Measurements from ENCODE around the gene MERTK.
"Not testable (repeated sequence)": the region's sequence is repeated elsewhere in the genome, so short reads cannot be mapped to it uniquely, and the experiment has no call there.

MERTK gene

DNA sequence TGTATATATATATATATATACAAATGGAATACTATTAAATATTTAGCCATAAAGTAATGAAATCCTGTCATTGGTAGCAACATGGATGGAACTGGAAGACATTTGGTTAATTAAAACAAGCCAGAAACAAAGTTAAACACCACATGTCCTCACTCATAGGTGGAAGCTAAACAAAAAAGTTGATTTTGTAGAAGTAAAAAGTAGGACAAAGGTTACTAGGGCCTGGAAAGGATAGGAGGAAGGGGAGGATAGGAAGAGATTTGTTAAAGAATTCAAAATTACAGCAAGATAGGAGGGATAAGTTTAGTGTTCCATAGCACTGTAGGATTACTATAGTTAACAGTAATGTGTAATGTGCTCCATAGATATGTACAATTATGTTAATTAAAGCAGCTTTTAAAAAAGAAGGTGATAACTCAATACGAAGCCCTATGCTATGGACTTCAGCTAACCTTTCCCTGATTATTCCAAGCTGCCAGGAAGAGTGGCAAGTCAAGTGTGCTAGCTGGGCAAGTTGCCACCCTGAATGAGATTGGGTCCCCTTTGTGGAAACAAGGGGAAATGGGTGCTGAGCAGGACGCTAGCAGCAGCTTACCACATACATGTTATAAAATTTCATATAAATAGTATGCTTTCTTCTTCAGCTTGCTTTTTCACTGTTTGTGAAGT lies 12.3 kb downstream of the MERTK start:
- no peak for DNase-seq

DNA sequence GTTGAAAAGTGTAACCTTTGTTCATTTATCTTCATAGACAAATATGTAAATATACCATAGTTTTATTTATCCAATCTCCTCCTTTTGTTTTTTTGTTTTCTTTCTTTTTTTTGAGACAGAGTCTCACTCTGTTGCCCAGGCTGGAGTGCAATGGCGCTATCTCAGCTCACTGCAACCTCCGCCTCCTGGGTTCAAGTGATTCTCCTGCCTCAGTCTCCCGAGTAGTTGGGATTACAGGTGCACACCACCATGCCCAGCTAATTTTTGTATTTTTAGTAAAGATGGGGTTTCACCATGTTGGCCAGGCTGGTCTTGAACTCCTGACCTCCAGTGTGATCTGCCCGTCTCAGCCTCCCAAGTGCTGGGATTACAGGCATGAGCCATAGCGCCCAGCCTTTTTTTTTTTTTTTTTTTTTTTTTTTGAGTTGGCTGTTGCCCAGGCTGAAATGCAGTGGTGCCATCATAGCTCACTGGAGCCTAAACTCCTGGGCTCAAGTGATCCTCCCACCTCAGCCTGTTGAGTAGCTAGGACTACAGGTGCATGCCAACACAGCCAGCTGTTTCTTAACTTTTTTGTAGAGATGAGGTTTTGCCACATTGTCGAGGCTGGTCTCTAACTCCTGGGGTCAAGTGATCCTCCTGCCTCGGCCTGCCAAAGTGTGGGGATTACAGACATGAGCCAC lies 13.0 kb downstream of the MERTK start:
- DNase-seq = not testable (repeated sequence)

DNA sequence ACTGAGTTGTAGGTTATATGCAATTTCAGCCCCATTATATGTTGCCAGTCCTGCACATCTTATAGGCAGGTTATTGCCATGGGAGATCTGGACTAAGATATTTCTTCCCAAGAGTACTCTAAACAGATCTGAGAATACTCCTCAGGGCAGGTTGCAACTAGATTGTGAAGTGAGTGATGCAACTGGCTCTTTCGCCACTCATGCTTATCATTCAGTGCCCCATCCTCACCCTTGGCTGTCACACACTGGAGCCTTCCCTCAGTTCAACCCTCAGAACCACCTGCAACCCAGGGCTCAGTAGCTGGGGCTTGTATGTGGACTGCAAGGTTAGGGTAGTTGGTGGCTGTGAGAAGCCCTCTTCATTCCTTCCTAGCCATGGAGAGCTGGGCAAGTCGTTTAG lies 14.1 kb downstream of the MERTK start:
- DNase-seq = no peak

DNA sequence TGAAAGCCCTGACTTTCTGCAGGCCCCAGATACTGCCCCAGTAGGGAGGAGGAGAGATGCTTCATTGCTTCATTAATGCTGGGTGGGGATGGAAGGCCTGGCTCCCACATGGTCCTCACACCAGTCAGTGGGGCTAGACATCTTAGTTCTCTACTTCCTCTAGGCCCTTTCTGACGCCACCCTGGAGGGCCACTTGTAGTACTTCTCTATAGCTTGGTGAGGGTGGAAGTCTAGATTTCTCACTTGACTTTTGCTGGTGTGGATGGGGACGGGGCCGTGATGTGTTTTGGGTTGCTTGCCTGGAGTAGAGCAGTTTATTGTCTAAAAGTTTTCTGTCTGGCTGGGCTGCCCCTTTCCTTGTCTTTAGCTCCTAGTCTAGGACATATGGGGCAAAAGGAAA lies 18.7 kb downstream of the MERTK start:
- no peak for DNase-seq

DNA sequence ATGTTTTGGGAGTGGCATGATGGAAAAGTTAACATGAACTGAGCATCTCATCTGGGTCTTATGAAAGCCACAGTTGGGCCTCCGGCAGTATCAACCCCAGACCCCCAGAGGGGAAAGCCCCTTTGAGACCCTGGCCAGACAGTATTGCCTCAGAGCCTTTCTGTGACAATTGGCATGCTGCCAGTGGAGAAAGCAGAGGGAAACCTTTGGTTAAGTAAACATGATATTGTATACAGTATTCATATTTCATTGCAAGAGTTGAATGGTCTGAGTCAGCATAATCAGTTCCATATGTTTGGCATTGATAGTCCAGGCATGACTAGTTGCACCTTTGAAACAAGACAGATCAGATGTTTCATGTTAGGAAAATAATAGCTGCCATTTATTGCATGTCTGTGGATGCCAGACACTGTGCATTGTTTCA lies 20.0 kb downstream of the MERTK start:
- no peak for DNase-seq

DNA sequence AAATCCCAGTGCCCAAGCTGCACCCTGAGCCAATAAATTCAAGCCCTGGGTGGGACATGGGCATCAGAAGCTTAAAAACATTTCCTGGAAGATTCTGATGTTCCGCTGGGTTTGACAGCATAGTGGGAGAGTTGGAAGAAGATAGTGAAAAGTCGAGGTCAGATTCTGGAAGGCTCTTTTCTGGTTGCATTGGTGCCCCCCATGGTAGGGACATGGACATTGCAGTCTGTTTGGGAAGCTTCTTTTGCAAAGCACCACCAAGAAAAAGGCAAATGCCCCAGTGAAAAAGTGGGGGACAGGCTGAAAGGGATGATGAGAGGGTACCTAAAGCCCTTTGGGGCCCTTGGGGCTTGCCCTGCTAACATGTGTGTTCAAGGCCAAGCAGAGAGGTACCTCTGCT lies 21.0 kb downstream of the MERTK start:
- no peak for DNase-seq

DNA sequence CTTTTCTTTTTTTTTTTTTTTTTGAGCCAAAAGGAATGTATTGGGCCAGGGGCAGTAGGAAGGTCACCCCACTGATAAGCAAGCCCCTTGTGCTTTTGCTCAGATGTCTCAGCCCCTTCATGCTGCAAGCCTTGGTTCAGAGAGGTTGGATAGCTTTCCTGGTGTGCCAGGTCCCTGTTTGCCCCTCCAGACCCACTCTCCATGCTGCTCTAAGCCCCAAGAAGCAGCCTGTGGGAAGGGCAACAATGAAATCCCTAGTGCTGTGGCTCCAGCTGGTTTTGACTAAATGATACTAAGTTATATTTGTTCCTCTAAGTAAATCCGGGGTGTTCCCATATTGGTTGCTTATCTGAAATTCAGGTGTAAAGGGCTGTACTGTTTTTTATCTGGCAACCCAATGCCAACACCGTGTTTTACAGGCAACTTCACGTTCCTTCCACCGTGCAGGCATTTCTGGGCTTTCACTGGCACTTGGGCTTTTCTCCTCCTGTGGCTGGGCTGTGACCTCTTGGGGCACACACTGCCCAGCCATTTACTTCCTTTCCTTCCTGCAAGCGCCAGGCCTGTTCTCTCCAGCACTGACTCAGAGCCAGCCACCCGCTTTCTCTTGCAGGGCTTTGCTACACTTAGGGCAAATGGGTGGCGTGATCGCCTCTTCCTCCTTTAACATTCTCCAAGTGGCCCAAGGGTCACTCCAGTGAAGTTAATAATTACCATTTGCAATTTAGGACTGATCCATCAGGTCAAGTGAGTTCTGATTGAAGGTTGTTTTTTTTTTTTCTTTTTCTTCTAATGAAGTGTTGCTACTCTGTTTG lies 21.6 kb downstream of the MERTK start:
- no peak for DNase-seq

DNA sequence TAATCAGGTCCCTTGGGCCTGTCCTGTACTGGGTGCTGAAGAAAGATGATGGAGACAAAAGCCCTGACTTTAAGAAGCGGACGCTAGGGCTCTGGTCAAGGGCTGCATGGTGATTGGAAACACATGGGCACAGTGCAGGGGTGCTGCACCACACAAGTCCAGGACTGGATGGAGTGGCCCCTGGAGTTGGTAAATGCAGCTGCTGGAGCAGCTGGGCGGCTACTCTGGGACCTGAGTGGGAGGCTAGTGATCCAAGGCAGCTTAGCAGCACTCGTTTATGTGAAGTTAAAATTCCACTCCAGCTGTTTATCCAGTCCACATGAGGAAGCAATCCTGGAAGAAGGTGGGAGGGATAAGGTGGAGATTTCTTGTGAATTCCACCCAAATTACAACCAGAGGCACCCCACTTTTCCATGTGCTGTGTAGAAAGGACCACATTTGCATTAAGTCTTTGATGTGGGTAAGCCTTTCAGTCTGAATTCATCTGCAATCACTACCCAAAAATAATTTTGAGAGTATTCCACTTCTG lies 24.9 kb downstream of the MERTK start:
- no peak for DNase-seq

DNA sequence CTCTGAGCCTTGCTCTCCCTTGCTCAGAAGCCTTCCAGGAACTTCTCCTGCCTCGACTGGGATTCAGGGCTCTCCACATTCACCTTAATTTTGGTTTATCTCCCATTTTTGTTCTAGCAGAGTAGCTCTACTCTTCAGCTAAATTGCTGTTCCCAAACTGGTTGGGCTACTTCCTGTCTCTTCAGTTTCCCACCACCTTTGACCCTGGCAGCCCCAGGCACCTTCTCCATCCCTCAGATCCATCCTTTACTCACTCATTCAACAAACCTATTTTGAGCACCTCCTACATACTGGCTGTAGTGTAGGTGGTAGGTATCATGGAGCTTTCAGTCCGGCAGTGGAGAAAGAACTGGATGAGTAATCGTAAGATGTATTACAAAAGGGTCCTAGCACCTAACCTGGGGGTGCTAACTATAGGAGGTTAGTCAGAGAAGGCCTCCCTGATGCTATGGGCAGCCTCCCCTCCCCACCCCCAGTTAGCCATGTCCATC lies 26.3 kb downstream of the MERTK start:
- DNase-seq = no peak

DNA sequence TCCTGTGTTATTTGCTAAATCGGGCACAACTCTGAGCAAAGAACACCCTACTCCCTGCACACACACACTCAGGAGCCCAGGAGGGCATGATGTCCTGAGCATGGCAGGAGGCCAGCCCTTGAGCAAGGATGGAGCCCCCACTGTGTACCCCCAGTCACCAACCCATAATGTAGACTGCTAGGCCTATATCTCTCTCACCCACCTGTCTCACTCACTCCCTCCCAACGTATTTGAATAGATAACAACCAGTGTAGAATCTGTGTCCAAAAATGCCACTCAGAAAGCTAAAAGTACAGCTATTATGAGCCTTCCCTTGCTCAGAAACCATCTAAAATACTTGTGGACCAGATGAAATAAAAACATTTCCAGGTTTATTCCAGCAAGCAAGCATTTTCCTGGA lies 29.3 kb downstream of the MERTK start:
- no peak for DNase-seq

DNA sequence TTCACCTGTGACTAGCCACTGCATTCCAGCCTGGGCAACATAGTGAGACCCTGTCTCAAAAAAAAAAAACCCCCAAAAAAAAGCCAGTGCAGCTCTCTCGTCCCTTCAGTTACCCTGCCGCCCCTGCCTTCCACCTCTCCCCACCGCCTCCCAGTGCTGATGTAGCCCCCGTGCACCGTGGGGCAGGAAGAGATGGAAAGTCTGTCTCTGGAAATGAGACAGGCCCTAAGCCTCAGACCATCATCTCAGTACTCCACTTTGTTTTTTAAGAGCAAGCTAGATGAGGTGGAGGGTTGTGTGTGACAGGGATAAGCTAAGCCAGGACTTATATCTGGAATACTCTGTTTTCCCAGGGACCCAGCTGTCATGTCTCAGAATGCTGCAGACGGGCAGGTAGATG lies 32.0 kb downstream of the MERTK start:
- DNase-seq = no peak

DNA sequence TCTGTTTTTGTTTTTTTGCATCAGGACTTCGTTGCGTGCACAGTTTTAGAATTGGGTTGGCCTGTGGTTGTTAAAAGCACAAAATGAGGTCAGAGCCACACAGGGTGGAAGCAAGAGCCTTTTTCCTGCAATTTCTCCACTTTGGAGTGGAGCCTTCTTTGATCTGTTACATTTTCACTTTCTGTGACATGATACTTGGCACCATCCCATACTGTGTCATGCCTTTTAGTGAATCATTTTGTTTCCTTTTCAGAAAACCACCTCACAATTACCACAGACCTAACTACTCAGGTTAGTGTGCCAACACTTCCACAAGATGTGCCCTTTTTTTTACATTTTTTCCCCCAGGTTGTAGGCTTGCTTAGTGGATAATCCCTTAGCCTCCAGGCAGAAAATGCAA lies 32.5 kb downstream of the MERTK start:
- peak; percentile 17 for DNase-seq

DNA sequence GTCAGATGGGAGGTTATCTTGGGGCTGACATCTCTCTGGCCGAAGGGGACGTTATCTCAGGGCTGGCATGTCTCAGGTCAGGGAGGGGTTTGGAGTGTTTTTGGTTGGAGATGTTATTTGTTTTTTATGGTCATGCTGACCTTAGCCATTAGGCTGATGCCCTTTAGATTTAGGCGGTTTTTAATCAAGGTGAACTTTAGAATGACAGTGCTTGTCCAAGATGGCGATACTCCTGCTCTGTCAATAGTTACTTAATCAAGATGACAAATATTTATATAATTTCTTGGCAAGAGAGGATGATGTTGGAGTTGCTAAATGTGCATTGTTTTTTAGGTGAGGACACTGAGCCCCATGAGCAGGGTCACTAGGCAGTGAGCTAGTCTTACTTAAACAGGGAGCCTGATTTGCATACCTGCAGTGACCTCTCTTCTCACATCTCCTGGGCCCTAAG lies 34.5 kb downstream of the MERTK start:
- no peak for DNase-seq

DNA sequence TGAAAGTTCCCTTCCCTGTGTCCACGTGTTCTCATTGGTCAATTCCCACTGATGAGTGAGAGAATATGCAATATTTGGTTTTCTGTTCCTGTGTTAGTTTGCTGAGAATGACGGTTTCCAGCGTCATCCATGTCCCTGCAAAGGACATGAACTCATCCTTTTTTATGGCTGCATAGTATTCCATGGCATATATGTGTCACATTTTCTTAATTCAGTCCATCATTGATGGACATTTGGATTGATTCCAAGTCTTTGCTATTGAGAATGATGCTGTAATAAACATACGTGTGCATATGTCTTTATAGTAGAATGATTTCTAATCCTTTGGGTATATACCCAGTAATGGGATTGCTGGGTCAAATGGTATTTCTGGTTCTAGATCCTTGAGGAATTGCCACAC lies 35.5 kb downstream of the MERTK start:
- DNase-seq = not testable (repeated sequence)

DNA sequence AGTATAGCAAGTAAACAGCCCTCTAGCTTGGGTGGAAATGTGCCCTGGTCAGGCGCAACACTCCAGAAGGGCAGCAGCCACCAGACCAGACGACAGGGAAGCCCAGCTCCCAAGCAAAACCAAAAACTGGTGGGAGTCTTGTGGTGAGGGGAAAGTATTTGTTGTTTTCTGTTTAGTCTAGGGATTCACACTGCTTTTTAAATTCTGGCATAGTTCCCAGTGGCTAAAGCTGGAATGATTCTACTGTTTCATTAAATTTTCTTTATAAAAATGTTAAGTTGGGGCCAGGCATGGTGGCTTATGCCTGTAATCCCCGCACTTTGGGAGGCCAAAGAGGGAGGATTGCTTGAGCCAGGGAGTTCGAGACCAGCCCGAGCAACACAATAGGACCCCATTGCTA lies 38.5 kb downstream of the MERTK start:
- no peak for DNase-seq

DNA sequence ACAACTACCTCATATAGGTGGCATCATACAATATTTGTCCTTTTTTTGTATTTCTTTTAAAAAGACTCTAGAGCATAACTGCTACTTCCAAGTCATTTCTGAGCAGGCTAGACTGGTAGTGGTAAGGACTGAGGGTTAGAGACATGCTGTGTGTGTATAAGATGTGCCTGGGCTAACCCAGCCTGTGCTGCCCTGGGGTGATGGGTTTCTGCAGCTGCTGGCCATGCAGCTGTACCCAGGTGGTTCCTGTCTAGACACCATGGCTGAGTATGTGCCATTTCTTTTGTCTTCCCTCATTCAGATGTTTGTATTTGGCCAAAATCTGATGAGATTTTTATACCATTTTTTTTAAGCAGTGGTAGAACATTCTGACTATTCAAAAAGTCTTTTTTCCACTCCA lies 40.0 kb downstream of the MERTK start:
- no peak for DNase-seq

DNA sequence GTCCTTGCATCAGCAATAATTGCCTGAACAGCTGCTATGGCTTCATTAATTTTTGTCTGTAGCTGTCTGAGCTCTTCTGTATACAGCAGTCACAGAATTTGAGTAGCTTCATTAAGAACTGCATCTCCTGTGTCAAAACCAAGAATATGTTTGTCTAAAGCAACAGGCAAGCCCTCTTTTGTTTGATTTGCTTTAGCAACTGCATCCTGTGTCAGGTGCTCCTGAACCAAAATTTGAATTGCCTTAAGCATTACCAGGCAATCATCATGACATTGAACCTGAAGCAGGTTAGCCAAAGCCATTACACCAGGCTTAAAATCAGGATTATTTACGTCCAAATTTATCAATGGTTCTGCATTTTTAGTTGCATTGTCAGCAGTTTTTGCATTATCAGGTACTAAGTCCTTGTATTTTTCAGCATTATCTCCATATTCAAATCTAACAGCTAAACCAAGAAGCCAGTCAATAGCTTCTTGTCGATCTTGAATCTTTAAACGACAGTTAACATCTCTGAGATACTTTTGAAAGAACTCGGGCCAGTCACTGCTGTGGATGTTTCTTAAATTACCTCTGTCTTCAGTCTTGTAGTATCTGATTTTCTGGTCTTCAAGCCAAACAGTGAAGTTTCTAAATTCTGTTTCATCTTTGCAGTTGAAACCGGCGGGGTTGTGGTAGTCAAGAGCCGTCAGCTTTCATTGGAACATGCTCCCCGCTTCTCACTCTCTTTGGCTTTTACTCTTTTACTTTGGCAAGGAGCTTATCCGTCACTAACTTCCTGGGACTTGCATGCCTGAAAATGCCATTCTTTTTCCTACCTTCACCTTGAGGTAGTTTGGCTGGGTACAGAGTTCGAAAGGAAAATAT lies 42.2 kb downstream of the MERTK start:
- DNase-seq = no peak

DNA sequence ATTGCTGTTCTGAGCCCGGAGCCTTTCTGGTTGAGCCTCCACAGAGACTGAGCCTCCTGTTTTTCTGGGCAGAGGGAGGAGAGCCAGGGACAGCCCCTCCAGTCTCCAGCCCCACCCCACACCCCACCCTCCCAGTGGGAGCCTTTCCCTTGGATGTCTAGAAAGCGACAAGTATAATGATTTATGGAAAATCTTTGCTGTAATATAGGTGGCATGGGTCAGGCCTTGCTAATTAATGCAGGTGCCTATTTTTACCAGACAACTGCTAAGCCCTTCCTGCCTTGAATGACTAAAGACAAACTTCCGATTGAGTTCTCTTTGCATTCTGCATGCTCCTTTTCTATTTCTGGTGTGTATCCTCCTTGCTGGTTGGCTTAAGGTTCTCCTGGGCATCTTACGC lies 43.1 kb downstream of the MERTK start:
- no peak for DNase-seq

DNA sequence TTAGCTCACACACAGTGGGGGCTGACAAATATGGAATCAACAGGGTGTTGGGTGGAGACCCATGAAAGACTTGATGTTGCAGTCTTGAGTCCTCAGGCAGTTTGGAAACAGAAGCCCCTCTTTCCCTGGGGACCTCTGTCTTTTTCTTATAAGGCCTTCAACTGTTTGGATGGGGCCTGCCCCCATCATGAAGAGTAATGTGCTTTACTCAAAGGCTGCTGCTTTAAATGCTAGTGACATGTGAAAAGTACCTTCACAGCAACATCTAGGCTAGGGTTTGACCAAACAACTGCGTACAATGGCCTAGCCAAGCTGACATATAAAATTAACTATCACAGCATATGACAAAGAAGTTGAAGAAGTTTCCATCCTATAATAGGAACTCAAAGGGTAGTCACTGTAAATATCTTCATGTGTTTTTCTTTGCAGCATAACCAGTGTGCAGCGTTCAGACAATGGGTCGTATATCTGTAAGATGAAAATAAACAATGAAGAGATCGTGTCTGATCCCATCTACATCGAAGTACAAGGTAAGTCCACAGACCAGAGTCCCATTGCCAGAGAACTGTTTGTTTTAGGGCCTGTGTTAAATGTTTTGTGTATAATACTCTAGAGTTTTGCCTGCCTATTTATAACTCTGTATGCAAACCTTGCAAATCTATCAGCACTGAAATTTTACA lies 46.3 kb downstream of the MERTK start:
- no peak for DNase-seq

DNA sequence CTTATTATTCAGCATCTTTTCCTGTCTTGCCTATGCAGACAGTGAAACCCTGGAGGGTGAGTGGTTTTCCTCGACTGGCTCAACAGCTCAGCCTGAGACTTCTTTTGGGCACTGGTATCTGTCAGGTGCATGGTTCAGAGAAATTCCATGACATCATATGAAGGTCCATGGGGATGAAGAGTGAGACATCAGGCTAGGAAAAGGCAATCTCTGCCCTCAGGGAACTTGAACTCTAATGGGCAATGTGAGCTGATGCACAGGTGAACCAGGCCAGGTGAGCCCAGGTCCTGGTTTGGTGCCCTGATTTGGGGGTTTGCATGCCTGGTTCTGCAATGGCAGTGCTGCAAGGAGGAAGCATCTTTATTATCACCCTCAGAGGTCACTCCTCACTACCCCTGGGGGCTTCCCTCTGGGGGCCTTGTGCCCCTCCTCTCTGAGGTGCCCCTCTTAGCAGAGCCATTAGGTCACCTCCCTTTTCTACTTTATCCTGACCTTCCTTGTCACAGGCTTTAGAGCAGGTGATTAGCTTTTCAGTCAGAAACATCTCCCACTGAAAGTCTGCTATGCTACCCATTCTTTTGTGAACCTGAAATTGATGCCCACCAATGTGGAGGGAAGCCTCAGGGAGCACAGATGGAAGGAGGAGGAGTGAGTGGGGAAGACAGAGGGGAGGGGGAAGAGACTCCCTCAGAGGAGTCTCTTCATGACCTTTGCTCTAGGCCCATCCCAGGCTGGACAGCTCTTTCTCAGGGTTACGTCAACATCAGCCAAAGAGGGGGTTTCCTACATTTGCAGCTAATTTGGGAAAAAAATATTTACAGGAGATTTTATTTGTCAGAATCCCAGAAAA lies 47.3 kb downstream of the MERTK start:
- DNase-seq = no peak

Data from GOT3 (cell line).